GM19324 (cell line): ENCODE data around the gene LAG3.
"Not testable (repeated sequence)": the region's sequence is repeated elsewhere in the genome, so short reads cannot be mapped to it uniquely, and the experiment has no call there.

ENCODE experiments used
- ATAC-seq: cut with Tn5 transposase; IDR thresholded peaks from one replicate; pipeline ENCODE4 v1.9.1; 2021; ENCODE audit warnings: mild to moderate bottlenecking, moderate library complexity; ENCODE audit not compliant: unreplicated experiment, low FRiP score

LAG3 gene

DNA sequence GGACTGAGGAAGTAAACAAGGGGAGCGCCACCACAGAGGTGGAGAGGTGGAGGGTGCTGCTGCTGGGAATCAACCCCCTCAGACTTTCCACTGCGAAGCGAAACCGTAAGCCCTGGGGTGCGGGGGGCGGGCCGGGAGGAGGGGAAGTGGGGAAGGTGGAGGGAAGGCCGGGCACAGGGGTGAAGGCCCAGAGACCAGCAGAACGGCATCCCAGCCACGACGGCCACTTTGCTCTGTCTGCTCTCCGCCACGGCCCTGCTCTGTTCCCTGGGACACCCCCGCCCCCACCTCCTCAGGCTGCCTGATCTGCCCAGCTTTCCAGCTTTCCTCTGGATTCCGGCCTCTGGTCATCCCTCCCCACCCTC, at the start of gene LAG3:
TSS of gene LAG3 (plus strand) at position 190 of the 365 bp plus-strand sequence. CDS start 333 bp downstream, outside the sequence.
- no peak for ATAC-seq

DNA sequence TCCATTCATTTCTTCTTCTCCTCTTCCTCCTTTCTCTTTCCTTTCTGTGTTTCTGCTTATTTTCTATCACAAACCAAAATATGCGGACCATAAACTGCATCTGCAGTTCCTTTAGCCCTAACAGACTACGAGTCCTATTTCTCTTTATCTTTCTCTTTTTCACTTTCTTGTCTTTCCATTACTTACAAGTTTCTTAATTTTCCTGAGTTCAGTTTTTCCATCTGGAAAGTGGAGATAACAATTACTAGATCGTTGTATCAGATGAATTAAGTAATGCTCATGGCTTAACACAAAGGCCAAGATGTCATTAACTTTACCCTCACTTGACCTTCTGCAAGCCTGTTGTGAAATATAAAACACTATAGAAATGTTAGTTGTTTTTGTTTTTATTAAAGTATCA, 49.5 kb upstream of the LAG3 start:
- ATAC-seq = no peak

DNA sequence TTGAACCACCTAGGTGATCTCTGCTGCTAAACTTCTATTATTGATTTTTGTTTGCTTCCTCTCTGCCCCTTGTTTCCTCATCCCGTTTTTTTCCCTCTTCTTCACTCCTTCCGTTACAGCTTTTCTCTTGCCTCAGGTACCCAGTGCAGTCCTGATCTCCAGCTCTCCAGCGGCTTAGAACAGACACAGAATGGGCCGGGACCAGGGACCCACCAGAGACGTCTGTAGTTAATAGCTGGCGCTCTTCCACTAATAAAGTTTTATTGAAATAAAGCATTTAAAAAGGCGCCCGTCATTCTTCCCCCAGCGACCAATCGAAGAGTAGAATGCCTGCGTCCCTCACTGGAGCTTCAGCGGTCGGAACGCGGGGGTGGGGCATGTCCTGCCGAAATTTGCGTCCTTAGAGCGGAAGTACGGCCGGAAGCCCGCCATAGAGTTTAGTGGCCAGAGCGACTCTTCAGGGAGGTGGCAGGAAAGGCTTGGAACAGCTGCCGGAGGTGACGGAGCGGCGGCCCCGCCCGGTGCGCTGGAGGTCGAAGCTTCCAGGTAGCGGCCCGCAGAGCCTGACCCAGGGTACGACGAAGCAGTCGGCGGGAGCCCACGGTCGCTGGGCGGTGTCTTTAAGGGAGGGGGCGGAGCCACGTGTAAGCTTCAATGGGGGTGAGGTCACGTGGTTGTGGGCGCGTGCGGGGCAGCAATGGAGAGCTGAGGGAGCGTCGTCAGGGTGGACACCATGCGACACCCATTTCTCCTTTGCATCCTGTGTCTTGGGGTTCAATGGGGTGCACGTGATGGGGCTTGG, 48.5 kb upstream of the LAG3 start, which contains the start of gene COPS7A:
TSS of gene COPS7A (plus strand) at position 440 of the 802 bp plus-strand sequence. CDS start 611 bp downstream, outside the sequence.
- peak; percentile 97 for ATAC-seq

DNA sequence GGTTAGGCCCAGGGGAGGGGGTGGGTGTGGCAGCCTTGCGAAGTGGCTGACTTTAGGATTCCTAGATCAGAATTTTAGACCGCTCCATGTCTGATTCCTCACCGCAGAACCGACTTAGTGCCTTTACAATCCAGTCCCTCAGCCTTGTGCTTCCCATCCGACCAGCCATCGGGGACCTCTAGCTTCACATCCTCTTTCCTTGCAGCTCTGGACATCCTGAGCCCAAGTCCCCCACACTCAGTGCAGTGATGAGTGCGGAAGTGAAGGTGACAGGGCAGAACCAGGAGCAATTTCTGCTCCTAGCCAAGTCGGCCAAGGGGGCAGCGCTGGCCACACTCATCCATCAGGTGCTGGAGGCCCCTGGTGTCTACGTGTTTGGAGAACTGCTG, 47.9 kb upstream of the LAG3 start:
- peak; percentile 12 for ATAC-seq

DNA sequence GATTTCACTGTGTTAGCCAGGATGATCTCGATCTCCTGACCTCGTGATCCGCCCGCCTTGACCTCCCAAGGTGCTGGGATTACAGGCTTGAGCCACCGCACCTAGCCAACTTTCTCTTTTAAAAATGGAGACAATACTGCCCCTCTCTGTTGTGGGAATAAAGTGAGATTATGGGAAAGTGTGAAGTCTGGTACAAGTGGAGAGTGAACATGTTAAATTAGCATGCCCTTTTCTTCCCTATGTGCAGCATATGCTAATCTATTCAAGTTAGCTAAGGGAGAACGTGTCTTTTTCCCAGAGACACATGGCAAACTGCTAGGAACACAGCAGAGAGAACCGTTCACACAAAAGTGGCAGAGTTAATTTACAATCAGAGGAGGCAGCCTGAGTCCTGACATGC, 47.0 kb upstream of the LAG3 start:
- no peak for ATAC-seq

DNA sequence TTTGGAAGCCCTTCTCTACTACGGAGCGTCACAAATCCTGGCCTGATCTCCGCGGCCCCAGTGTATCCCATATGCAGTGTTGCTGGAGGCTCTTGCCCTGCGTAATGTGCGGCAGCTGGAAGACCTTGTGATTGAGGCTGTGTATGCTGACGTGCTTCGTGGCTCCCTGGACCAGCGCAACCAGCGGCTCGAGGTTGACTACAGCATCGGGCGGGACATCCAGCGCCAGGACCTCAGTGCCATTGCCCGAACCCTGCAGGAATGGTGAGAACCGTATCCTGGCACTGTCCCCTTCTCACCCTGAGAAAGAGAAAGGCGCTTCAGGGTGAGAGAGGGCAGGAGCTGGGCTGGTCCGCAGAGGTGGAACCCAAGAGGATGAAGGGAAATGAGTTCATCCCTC, 43.1 kb upstream of the LAG3 start:
- no peak for ATAC-seq

DNA sequence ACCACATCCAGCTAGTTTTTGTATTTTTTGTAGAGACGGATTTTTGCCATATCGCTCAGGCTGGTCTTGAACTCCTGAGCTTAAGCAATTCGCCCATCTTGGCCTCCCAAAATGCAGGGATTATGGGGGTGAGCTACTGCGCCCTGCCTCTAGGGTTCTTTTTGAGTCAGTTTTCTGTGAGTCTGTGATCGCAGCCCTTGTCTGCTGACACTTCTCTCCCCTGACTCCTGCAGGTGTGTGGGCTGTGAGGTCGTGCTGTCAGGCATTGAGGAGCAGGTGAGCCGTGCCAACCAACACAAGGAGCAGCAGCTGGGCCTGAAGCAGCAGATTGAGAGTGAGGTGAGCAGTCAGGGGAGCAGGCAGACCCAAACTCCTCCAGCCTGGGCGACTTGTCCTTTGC, 42.2 kb upstream of the LAG3 start:
- ATAC-seq = no peak

DNA sequence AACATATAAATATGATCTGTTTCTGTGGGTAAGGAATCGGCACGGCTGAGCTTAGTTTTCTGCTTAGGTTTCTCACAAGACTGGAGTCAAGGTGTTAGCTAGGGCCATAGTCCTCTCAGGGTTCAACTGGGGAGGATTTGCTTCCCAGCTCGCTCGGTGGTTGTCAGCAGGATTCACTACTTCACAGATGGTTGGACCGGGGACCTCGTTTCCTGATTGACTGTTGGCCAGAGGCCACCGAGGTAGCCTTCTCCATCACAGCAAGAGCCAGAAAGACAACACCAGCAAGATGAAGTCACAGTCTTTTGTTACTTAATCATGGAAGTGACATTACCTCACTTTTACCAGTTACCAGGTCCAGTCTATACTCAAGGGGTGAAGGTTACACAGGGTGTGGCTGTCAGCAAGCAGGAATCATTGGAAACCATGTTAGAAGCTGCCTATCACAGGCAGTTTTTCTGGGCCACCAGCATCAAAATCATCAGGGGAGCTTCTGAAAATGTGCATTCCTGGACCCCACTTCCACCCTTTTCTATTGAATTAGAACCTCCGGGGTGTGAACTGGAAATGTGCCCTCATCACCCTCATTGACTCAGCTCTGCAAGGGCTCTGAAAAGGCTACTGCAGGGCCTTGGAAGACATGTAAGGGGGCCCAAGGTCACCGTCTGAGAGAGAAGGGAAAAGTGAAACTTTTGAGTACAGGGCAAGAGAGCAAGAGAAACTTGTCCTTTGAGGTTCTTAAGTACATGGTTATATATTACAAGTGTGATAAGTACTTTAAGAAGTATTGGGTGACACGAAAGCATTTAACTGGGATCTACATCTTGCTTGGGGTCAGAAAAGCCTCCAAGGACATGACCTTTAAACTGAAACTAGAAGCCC, 37.6 kb upstream of the LAG3 start:
- ATAC-seq = no peak

DNA sequence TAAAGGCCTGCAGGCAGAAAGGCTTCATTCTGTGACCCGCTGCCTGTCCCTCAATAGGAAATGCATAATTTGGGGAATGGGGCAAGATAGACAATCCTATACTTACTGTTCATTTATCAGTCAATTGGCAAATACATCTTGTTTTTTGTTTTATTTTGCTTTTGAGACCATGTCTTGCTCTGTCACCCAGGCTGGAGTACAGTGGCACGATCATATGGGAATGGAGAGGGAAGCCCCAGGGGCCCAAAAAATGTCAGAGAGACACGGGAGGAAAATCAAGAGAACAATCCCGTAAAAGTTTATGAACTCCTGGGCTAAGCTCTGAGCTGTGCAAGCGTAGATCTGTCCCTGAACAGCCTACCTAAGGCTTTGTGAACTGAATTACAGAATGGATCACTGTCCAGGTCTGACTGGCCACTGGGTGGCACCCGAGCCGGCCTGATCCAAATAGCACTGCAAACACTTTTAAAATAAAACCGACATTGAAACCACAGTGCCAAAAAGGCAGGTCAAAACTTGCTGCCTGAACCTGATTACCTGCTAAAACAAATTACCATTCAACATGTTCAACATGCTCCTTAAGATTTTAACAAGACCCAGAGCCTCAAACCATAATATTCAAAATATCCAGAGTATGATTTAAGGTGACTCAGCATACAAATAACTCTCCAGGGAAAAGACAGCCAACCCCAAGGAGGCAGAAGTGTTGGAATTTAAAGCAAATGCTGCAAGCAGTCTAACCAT, 36.7 kb upstream of the LAG3 start:
- no peak for ATAC-seq

DNA sequence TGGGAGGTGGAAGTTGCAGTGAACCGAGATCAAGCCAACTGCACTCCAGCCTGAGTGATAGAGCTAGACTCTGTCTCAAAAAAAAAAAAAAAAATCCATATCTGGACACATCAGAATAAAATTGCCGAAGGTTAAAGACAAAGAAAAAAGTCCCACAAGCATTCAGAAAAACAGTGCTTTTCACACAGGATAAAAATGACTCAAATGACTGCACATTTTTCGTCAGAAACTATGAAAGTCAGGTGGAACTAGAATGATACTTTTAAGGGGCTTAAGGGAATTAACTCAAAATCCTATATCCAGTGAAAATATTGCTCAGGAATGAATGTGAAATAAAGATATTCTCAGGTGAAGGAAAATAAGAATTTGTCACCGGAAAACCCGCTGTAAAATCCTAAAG, 35.6 kb upstream of the LAG3 start:
- ATAC-seq = no peak

DNA sequence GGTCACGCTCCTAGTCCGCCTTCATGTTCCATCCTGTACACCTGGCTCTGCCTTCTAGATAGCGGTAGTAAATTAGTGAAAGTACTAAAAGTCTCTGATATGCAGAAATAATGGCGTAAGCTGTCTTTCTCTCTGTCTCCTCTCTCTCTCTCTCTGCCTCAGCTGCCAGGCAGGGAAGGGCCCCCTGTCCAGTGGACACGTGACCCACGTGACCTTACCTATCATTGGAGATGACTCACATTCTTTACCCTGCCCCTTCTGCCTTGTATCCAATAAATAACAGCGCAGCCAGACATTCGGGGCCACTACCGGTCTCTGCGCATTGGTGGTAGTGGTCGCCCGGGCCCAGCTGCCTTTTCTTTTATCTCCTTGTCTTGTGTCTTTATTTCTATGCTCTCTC, 30.2 kb upstream of the LAG3 start:
- not testable (repeated sequence) for ATAC-seq

DNA sequence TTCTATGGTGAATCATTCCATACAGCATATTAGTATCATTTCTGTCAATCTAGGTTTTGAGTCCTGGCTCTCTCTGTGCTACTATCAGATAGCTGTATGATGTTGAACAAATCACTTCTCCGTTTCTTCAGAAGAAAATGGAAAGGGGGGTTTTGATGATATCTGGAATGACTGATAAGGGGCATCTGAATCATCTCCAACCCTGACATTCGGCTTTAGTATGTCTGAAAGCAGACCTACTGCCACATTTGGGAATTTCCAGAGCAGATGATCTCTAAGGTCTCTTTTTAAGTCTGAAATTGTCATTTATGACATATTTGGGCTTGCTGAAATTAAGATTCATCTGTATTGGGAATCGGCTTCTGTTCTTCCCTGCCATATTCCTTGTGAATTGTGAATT, 29.5 kb upstream of the LAG3 start:
- ATAC-seq = no peak

DNA sequence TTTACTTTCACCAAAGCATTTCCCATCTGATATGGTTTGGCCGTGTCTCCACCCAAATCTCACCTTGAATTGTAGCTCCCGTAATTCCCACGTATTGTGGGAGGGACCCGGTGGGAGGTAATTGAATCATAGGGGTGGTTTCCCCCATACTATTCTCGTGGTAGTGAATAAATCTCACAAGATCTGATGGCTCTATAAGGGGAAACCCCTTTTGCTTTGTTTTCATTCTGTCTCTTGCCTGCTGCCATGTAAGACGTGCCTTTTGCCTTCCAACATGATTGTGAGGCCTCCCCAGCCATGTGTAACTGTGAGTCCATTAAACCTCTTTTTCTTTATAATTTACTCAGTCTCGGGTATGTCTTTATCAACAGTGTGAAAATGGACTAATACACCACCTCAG, 29.0 kb upstream of the LAG3 start:
- not testable (repeated sequence) for ATAC-seq

DNA sequence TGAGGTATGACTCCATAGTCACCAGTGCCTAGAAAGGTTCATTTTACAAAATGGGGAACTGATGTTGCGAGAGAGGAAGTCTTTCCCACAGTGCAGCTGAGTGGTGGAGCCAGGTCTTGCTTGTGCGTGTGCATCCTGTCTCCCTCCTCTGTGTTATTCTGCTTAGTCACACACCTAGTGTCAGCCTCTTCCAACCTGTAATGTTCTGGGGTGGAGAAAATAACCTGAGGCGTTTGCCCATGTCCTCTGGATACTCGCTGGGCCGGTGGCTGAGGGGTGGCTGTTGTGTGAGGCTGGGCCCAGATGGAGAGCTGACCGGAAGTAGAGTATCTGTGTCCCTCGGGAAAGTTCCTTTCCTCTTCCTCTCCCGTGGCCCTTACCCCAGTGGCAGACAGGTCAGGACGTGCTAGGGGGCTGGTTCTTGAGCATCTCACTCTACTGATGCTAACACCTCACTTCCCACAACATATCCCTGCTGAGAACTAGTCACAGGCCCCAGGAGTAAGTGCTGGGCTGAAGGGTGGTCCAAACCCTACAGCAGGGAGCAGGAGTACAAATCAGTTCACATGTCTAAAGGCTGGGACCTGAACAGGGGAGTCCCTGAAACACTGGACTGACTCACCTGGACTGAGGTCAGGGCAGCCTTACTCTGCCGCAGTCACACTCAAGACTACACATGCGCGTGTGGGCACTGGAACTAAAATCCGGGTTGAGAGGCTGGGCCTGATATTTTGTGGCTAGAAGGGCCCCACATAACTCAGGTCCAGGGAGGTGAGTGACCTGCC, 26.4 kb upstream of the LAG3 start:
- ATAC-seq = no peak

DNA sequence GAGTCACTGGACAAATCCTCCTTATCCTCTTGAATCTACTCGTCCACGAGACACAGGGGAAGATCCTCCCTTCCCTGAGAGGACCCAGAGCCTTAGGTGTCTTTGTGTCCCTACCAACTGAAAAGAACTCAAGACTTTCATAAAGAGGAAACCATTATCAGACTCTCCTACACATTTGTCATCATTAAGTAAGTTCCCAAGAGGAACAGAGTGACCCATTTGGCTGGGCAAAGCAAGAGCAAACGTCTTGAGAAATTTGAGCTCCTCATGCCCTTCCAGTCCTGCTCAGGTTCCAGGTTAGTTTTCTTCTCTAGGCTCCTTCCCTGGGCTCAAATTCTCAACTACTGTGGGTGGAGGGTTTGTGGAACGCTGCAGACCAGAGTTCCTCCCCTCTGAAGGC, 25.1 kb upstream of the LAG3 start:
- no peak for ATAC-seq

DNA sequence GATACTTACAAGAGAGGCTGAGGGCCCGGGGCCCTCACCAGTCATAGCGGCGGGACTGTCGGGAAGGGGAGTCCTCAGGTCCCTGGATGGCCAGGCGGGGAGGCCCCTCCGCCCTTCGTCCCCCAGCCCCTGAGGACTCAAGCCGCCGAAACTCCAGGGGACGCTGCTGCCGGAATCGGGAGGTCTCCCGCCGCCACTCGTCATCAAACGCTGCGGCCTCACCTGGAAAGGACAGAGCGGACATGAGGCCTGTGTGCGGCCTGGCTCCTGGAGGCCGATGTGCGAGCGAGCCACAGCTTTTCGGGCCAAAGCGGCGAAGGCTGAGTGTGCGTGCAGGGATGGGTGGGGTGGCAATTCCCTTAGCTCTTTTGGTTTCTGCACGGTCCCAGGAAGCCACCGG, 23.6 kb upstream of the LAG3 start:
- no peak for ATAC-seq

DNA sequence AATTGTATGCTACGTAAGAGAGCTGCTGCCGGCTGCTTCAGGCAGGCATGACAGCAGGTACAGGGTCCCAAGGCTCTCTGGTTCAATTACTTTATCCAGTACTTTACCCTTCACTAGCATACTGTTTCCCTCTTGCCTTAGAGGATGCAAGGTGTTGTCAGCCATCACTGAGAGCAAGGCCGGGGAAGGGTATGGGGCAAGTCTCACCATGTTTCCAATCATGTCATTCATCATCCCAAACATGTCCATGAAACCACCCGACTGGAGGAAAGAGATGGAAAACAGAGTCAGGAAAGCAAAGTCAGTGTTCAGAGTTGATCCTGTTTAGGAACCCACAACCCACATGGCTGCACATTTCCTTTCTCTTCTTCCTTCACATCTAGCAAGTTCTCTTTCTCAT, 21.8 kb upstream of the LAG3 start:
- ATAC-seq = no peak

DNA sequence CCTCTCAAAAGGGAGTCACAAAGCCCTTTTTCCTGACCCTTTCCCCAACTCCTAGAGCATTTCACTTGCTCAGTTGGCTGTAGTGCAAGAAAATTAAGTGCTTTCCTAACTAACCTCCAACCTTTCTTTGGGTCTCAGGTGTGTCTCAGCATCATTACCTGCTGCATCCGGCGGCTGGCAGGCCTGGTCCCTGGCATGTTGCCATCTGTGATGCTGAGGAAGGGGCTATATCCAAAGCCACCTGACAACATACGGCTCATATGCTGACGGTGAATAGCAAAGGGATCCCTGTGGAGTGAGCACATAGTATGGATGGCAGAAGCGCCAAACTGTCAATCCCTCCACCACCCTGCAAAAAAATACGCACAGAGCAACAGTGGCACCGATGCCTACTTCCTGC, 20.6 kb upstream of the LAG3 start:
- no peak for ATAC-seq

DNA sequence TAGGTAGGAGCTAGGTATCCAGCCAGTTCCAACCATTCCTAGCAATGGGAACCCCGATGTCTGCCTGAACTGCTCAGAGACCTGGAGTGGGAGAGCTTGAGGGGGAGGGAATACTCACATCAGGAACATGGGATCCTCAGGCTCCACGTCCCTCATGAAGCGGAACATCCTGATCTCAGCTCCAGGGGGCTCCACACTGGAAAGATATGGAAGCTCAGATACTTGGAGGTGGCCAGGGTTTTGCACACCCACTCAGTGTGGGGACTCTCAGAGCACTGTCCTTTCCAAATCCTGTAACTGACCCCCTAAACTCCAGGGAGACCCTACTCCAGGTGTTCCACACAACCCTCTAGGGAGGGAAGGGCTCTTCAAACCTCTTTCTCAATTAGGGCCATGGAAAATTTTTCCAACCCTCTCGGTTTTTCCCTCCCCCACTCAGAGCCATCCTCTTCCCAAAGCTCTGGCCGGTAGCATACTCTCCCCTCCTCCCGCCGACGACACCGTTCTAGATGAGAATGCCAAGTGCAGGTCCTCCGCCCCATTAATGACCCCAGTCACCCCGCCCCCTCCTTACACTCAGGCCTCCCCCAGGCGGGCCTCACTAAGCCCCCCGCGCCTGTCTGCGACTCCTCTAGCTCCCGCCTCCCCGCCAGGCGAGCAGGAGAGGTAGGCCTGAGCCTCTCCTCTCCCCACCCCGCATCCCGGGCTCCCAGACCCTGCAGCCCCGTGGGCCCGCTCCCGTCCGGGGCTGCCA, 20.0 kb upstream of the LAG3 start:
- no peak for ATAC-seq
